Glutamatergic neuron (in vitro differentiated cells): Measurements from ENCODE around the gene SDHC. TPM values are rescaled to one million over a fixed set of nuclear protein-coding genes. Genes with fewer than 3 reads are reported as not detected.

Experiments
- DNase-seq: peaks from one replicate; pipeline ENCODE4 v3.0.0; 2022
- H3K27ac Mint-ChIP-seq: one replicate; pipeline ENCODE4 v1.8.0; 2020; ENCODE audit warnings: mild to moderate bottlenecking, mixed read lengths, inconsistent platforms; ENCODE audit not compliant: unreplicated experiment
- H3K27me3 Mint-ChIP-seq: one replicate; pipeline ENCODE4 v1.8.0; 2020; ENCODE audit warnings: mild to moderate bottlenecking, moderate library complexity, mixed read lengths, inconsistent platforms; ENCODE audit not compliant: unreplicated experiment
- H3K36me3 Mint-ChIP-seq: one replicate; pipeline ENCODE4 v1.8.0; 2020; ENCODE audit warnings: mild to moderate bottlenecking, mixed read lengths, inconsistent platforms; ENCODE audit not compliant: unreplicated experiment
- H3K4me1 Mint-ChIP-seq: one replicate; pipeline ENCODE4 v1.8.0; 2020; ENCODE audit warnings: mild to moderate bottlenecking, low read depth, mixed read lengths, inconsistent platforms; ENCODE audit not compliant: unreplicated experiment
- H3K4me3 Mint-ChIP-seq: one replicate; pipeline ENCODE4 v1.8.0; 2020; ENCODE audit warnings: mild to moderate bottlenecking, mixed read lengths, inconsistent platforms; ENCODE audit not compliant: unreplicated experiment
- H3K9me3 Mint-ChIP-seq: one replicate; pipeline ENCODE4 v1.8.0; 2020; ENCODE audit warnings: mild to moderate bottlenecking, moderate library complexity, mixed read lengths, inconsistent platforms; ENCODE audit not compliant: unreplicated experiment
- total RNA-seq: library from RNA; stranded (reverse); fragmentation: NEBNext Ultra II Directional; extraction: Animal tissue kit (Norgen Biotek cat#: 25700); gene quantifications from one replicate; pipeline ENCODE4 v1.2.1, GENCODE V29; 2021; ENCODE audit not compliant: unreplicated experiment
- TF ChIP-seq, protein P1 (sequence below): fragments of 200-600 bp; sonication (generic); IDR thresholded peaks from one replicate; pipeline ENCODE4 v1.5.0; 2021; ENCODE audit not compliant: partially characterized antibody, unreplicated experiment

SDHC gene
- total RNA-seq, 1 donor from 2014 or later, result 170 TPM

DNA sequence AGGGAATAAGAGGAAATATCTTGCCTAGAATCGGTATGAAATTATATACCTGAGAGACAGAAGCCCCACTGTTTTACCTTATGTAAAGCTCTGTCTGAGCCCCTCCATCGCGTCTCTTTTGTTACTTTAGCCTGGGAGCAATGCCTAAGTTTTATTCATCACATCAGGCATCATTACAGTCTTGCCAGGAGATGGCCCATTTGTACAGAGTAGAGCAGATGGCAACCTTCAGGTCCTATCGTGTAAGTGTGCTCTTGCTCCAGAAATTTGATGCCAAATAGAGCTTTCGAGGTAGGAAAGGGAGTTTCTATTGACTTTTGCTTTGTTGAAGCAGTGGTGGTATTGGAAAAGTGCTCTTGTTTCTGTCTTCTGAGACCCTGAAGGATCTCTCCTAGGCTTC lies 28.6 kb downstream of the SDHC start:
- TF ChIP-seq, protein P1, sequence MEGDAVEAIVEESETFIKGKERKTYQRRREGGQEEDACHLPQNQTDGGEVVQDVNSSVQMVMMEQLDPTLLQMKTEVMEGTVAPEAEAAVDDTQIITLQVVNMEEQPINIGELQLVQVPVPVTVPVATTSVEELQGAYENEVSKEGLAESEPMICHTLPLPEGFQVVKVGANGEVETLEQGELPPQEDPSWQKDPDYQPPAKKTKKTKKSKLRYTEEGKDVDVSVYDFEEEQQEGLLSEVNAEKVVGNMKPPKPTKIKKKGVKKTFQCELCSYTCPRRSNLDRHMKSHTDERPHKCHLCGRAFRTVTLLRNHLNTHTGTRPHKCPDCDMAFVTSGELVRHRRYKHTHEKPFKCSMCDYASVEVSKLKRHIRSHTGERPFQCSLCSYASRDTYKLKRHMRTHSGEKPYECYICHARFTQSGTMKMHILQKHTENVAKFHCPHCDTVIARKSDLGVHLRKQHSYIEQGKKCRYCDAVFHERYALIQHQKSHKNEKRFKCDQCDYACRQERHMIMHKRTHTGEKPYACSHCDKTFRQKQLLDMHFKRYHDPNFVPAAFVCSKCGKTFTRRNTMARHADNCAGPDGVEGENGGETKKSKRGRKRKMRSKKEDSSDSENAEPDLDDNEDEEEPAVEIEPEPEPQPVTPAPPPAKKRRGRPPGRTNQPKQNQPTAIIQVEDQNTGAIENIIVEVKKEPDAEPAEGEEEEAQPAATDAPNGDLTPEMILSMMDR, result no peak
- Mint-ChIP-seq H3K27ac (no peak overlapping the region), H3K9me3 (peaks cover 1% of the 10 kb centered on the region), H3K4me3 (no peak overlapping the region), H3K27me3 (no peaks in the 10 kb centered on the region), H3K4me1 (peaks cover 3% of the 10 kb centered on the region), H3K36me3 (no peaks in the 10 kb centered on the region)
- DNase-seq, result no peak

DNA sequence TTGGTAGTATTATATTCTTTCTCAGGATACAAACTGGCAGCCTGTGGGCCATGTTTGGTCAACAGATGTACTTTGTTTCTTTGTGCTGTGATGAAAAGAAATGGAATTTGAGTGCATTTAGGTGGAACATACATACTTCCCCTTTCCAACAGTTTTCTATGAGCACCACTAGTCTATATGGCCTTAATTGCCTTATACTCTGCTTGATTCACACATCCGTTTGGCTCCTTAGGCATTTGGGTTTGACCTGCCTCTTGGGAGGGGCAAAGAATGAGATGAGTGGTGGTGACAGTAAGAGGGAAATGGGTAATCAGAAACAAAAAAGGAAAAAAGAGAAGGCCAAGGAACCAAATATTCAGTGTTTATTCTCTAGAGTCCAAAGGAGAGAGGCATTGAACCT lies 36.5 kb downstream of the SDHC start:
- peaks cover 3% of the 10 kb centered on the region for H3K9me3 Mint-ChIP-seq
- H3K27ac Mint-ChIP-seq, result no peak overlapping the region
- no peak overlapping the region for H3K4me3 Mint-ChIP-seq
- H3K36me3 Mint-ChIP-seq, result no peaks in the 10 kb centered on the region
- H3K27me3 Mint-ChIP-seq, result no peaks in the 10 kb centered on the region
- TF ChIP-seq, protein P1, result no peak
- H3K4me1 Mint-ChIP-seq, result no peaks in the 10 kb centered on the region
- no peak for DNase-seq

DNA sequence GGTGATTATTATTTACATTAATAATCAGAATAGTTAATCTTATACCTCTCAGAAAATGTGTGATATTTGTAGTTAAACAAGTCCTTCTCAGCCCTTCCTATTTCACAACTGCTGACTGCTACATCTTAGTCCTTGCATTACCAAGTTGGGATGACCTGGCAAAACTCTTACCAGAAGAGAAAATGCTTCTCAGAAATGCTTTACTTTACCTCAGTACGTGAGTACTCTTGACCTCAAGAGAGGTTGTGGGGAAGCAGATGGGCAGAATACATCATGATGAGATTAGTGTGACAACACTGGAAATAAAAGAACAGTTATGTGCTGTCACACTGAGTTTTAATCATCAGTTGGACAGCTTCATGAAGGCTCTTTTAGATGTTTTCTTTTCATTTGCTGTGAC lies 37.3 kb downstream of the SDHC start:
- H3K27me3 Mint-ChIP-seq, result no peaks in the 10 kb centered on the region
- peaks cover 3% of the 10 kb centered on the region for H3K9me3 Mint-ChIP-seq
- no peaks in the 10 kb centered on the region for H3K4me1 Mint-ChIP-seq
- TF ChIP-seq, protein P1, result no peak
- no peak overlapping the region for H3K4me3 Mint-ChIP-seq
- no peak for DNase-seq
- H3K27ac Mint-ChIP-seq, result no peak overlapping the region
- H3K36me3 Mint-ChIP-seq, result no peaks in the 10 kb centered on the region

DNA sequence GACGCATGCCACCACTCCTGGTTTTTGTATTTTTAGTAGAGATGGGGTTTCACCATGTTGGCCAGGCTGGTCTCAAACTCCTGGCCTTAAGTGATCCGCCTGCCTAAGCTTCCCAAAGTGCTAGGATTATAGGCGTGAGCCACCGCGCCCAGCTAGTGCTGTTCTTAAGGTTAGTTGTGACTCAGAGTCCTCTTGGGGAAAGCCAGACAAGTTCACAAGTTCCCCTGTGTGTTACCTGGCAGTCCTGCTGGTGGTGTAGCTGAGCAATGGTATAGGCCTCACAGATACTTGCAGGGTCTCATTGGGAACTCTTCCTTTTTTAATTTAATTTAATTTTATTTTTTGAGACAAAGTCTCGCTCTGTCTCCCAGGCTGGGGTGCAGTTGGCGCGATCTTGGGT lies 42.9 kb downstream of the SDHC start:
- no peak for DNase-seq
- TF ChIP-seq, protein P1, result no peak
- Mint-ChIP-seq H3K4me3 (no peak overlapping the region), H3K4me1 (no peaks in the 10 kb centered on the region), H3K27me3 (no peaks in the 10 kb centered on the region), H3K9me3 (no peaks in the 10 kb centered on the region), H3K27ac (no peak overlapping the region), H3K36me3 (no peaks in the 10 kb centered on the region)

DNA sequence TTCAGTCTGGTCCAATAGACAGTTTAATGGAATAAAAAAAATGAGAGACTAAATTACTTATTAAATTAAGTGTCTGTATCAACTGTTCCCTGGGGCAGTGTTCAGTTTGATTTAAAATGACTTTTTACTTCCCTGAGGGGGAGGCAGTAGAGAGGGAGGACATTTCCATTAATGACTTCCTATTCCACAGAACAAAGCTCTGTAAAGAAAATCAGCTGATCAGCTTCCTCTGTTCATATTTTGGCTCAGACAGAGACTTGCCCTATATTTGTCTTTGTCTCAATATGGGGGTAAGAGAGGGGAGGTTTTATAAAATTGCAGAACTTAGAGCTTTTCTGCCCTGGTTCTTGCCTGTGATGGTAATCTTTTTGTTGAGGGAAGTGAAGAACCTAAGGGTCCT lies 45.1 kb downstream of the SDHC start:
- DNase-seq, result no peak
- no peak overlapping the region for H3K4me3 Mint-ChIP-seq
- no peaks in the 10 kb centered on the region for H3K36me3 Mint-ChIP-seq
- TF ChIP-seq, protein P1, result no peak
- no peaks in the 10 kb centered on the region for H3K27me3 Mint-ChIP-seq
- H3K4me1 Mint-ChIP-seq, result no peaks in the 10 kb centered on the region
- no peaks in the 10 kb centered on the region for H3K9me3 Mint-ChIP-seq
- H3K27ac Mint-ChIP-seq, result no peak overlapping the region
